B cell (primary cell): ENCODE measurements around the gene TRIM43. TPM values are rescaled to one million over a fixed set of nuclear protein-coding genes. Genes with fewer than 3 reads are reported as not detected.
"Not testable (repeated sequence)": the region's sequence is repeated elsewhere in the genome, so short reads cannot be mapped to it uniquely, and the experiment has no call there.

Experiments used
- ATAC-seq: fragments of 200-7000 bp; cut with Tn5 transposase; one replicate; pipeline ENCODE4 v1.10.0; 2021; ENCODE audit warnings: low read depth, mild to moderate bottlenecking, moderate number of reproducible peaks, moderate library complexity
- CTCF ChIA-PET: fragments of 350-600 bp; sonication (Branson Sonifier 250); formaldehyde crosslinking; loops from one replicate; lab custom pipeline; 2021; ENCODE audit warnings: antibody characterized with exemption, inconsistent platforms; lab: Charles Lee
- POLR2A ChIA-PET: fragments of 350-600 bp; sonication (Branson Sonifier 250); formaldehyde crosslinking; loops from one replicate; lab custom pipeline; 2021; ENCODE audit warnings: antibody characterized with exemption; lab: Charles Lee
- DNase-seq: peaks from one replicate; pipeline ENCODE4 v3.0.0; 2013
- H2AFZ ChIP-seq: 2 replicates; pipeline ENCODE4 v1.6.1; 2012; ENCODE audit warnings: mild to moderate bottlenecking, low read depth, low read length; ENCODE audit not compliant: insufficient read depth, poor library complexity, severe bottlenecking
- H3K27ac ChIP-seq, 2 donors: 1 replicate in 1 of 2; 2 replicates in 1 of 2; pipeline ENCODE4 v1.5.1; 2012 to 2013; ENCODE audit warnings: low read length in 2 of 2, mild to moderate bottlenecking in 2 of 2, moderate library complexity in 1 of 2
- H3K27me3 ChIP-seq, 4 experiments: fragments of 200-600 bp in 1 of 4; sonication (generic) in 1 of 4; replicated peaks in 1 of 4; 1 replicate in 2 of 4; 2 replicates in 2 of 4; pipeline versions ENCODE4 v1.6.1 to v1.7.0; 2013 to 2016; ENCODE audit warnings: low read length in 3 of 4, mild to moderate bottlenecking in 2 of 4, mixed read lengths in 1 of 4, moderate library complexity in 1 of 4; ENCODE audit not compliant: insufficient read depth in 4 of 4, control insufficient read depth in 3 of 4; ENCODE audit errors: control extremely low read depth in 1 of 4
- H3K36me3 ChIP-seq, 2 experiments: replicated peaks in 1 of 2; 1 replicate in 1 of 2; 2 replicates in 1 of 2; pipeline versions ENCODE4 v1.6.1 to v1.7.1; 2013; ENCODE audit warnings: low read length in 1 of 2; ENCODE audit not compliant: insufficient read depth in 2 of 2, control insufficient read depth in 1 of 2; ENCODE audit errors: control extremely low read depth in 1 of 2, extremely low read depth in 1 of 2
- H3K4me1 ChIP-seq, 2 donors: fragments of 200-600 bp in 1 of 2; sonication (generic) in 1 of 2; 1 replicate in 1 of 2; 2 replicates in 1 of 2; pipeline versions ENCODE4 v1.5.1 to v1.6.1; 2013 to 2017; ENCODE audit warnings: low read length in 2 of 2; ENCODE audit not compliant: control insufficient read depth in 2 of 2, insufficient read depth in 2 of 2
- H3K4me2 ChIP-seq: replicated peaks from 2 replicates; pipeline ENCODE3; 2012; ENCODE audit warnings: mild to moderate bottlenecking, low read depth, low read length; ENCODE audit not compliant: poor library complexity, severe bottlenecking
- H3K4me3 ChIP-seq, 5 experiments: fragments of 200-600 bp in 1 of 5; sonication (generic) in 1 of 5; 1 replicate in 3 of 5; 2 replicates in 2 of 5; pipeline versions ENCODE4 v1.5.1 to v1.7.0; 2011 to 2016; ENCODE audit warnings: low read length in 4 of 5, mild to moderate bottlenecking in 4 of 5, low read depth in 2 of 5, control low read depth in 1 of 5, moderate library complexity in 1 of 5; ENCODE audit not compliant: insufficient read depth in 1 of 5; ENCODE audit errors: control extremely low read depth in 1 of 5, extremely low read depth in 1 of 5
- H3K79me2 ChIP-seq: fragments of 200-600 bp; sonication (generic); one replicate; pipeline ENCODE4 v1.6.0; 2016; ENCODE audit warnings: low read length; ENCODE audit not compliant: control insufficient read depth, insufficient read depth
- H3K9ac ChIP-seq: fragments of 200-600 bp; sonication (generic); 2 replicates; pipeline ENCODE4 v1.6.1; 2017; ENCODE audit warnings: mild to moderate bottlenecking, low read length, moderate library complexity
- H3K9me3 ChIP-seq, 3 donors: one replicate each; pipeline versions ENCODE4 v1.6.1 to v1.7.1; 2013; ENCODE audit warnings: low read length in 2 of 3; ENCODE audit not compliant: control insufficient read depth in 2 of 3, insufficient read depth in 1 of 3; ENCODE audit errors: control extremely low read depth in 1 of 3
- H4K20me1 ChIP-seq: 2 replicates; pipeline ENCODE4 v1.6.0; 2012; ENCODE audit warnings: mild to moderate bottlenecking, low read length; ENCODE audit not compliant: insufficient read depth, control insufficient read depth, poor library complexity, severe bottlenecking
- H3K27ac Mint-ChIP-seq: one replicate; pipeline ENCODE4 v1.8.0; 2021; ENCODE audit warnings: mixed read lengths
- H3K27me3 Mint-ChIP-seq: one replicate; pipeline ENCODE4 v1.8.0; 2021; ENCODE audit warnings: mixed read lengths
- H3K4me1 Mint-ChIP-seq: one replicate; pipeline ENCODE4 v1.8.0; 2021; ENCODE audit warnings: mixed read lengths
- H3K4me3 Mint-ChIP-seq: one replicate; pipeline ENCODE4 v1.8.0; 2021; ENCODE audit warnings: mixed read lengths
- H3K9me3 Mint-ChIP-seq: one replicate; pipeline ENCODE4 v1.8.0; 2022; ENCODE audit warnings: mixed read lengths; ENCODE audit not compliant: insufficient read depth
- WGBS: methylation state at CpG from one replicate; pipeline ENCODE4 v1.1.5; 2013; ENCODE audit warnings: missing lambda C conversion rate; ENCODE audit not compliant: insufficient coverage; 5-methylcytosine and 5-hydroxymethylcytosine counted together
- intact Hi-C: fragments of 100-400 bp; cut with micrococcal nuclease; formaldehyde crosslinking; loops from one replicate; pipeline ENCODE4 v1.10.0; 2022
- polyA plus RNA-seq: library from polyadenylated mRNA; depleted of rRNA; stranded (reverse); fragments of >200 nt; gene quantifications from 2 replicates; pipeline ENCODE4 v1.2.3, GENCODE V29; 2012
- total RNA-seq, 2 donors: library from RNA; stranded (reverse); fragments of 120-200 nt in 1 of 2; gene quantifications; 1 replicate in 1 of 2; 2 replicates in 1 of 2; pipeline versions ENCODE4 v1.2.3 to v1.2.4, GENCODE V29; 2013 to 2022

The TRIM43 gene
- total and polyA plus RNA-seq, 2 donors (not counting 1 experiment from before 2014, with no cell fraction given), result not detected

GRCh38 chr2:95642951-95643350 lies 51.1 kb downstream of the TRIM43 start:
- H3K9me3 Mint-ChIP-seq, H4K20me1 ChIP-seq, ATAC-seq, H3K79me2 ChIP-seq, H3K4me1 ChIP-seq, H3K9ac ChIP-seq, H3K27ac ChIP-seq, H3K27me3 ChIP-seq, H3K27ac Mint-ChIP-seq, H3K9me3 ChIP-seq, DNase-seq, H3K36me3 ChIP-seq, H3K4me3 Mint-ChIP-seq, H3K4me1 Mint-ChIP-seq, H2AFZ ChIP-seq, CTCF ChIA-PET, intact Hi-C loops, H3K4me3 ChIP-seq, H3K4me2 ChIP-seq, POLR2A ChIA-PET, H3K27me3 Mint-ChIP-seq: not testable (repeated sequence)
- no CpG with 5 or more reads among the region's 4 CpGs for WGBS

- H3K27me3 ChIP-seq, H3K36me3 ChIP-seq, H3K4me1 Mint-ChIP-seq, H4K20me1 ChIP-seq, H3K79me2 ChIP-seq, H3K27ac Mint-ChIP-seq, H3K4me3 Mint-ChIP-seq, DNase-seq, intact Hi-C loops, H3K4me3 ChIP-seq, H3K27ac ChIP-seq, H2AFZ ChIP-seq, H3K9me3 ChIP-seq, H3K4me2 ChIP-seq, ATAC-seq, H3K27me3 Mint-ChIP-seq, CTCF ChIA-PET, H3K9me3 Mint-ChIP-seq, POLR2A ChIA-PET, H3K4me1 ChIP-seq, H3K9ac ChIP-seq: not testable (repeated sequence)
- WGBS, result no CpG with 5 or more reads among the region's 2 CpGs
Observed at GRCh38 chr2:95645312-95645711, 53.5 kb downstream of the TRIM43 start.

GRCh38 chr2:95646274-95646994 lies 54.6 kb downstream of the TRIM43 start:
- H3K4me1 ChIP-seq, H3K4me3 ChIP-seq, H3K9ac ChIP-seq, H4K20me1 ChIP-seq, H3K36me3 ChIP-seq, intact Hi-C loops, H3K27me3 ChIP-seq, H3K27ac Mint-ChIP-seq, H3K4me2 ChIP-seq, DNase-seq, POLR2A ChIA-PET, ATAC-seq, H2AFZ ChIP-seq, CTCF ChIA-PET, H3K9me3 Mint-ChIP-seq, H3K27me3 Mint-ChIP-seq, H3K9me3 ChIP-seq, H3K4me1 Mint-ChIP-seq, H3K79me2 ChIP-seq, H3K4me3 Mint-ChIP-seq, H3K27ac ChIP-seq: not testable (repeated sequence)
- no CpG with 5 or more reads among the region's 8 CpGs for whole genome bisulfite sequencing

GRCh38 chr2:95648894-95649544 lies 57.2 kb downstream of the TRIM43 start:
- H3K27ac ChIP-seq, H3K9me3 ChIP-seq, H3K27me3 Mint-ChIP-seq, H3K9ac ChIP-seq, ATAC-seq, H2AFZ ChIP-seq, H3K4me3 Mint-ChIP-seq, DNase-seq, CTCF ChIA-PET, H3K4me1 Mint-ChIP-seq, H3K4me3 ChIP-seq, intact Hi-C loops, H3K27me3 ChIP-seq, H3K36me3 ChIP-seq, H3K9me3 Mint-ChIP-seq, H3K4me2 ChIP-seq, H3K4me1 ChIP-seq, H3K27ac Mint-ChIP-seq, H4K20me1 ChIP-seq, H3K79me2 ChIP-seq, POLR2A ChIA-PET: not testable (repeated sequence)
- WGBS, result 30% methylated on average over 7 of the region's 29 CpGs
